Measurements from ENCODE around the gene SLC25A24.

GRCh38 chr1:108089477-108089876 is 110.7 kb downstream of the SLC25A24 start:
- no peak for TF ChIP-seq YY1 (IDR thresholded peaks at IDR 0.05; ENCODE audit: low read depth, low read length)
- TF ChIP-seq POLR2AphosphoS5 (IDR thresholded peaks at IDR 0.05; ENCODE audit: low read length) = no peak
- TF ChIP-seq FOXM1 (IDR thresholded peaks at IDR 0.05; ENCODE audit: low read depth, low read length) = no peak
- no peak for TF ChIP-seq POLR2AphosphoS2 (IDR thresholded peaks at IDR 0.05; ENCODE audit: low read depth, low read length)
- TF ChIP-seq, protein P1, sequence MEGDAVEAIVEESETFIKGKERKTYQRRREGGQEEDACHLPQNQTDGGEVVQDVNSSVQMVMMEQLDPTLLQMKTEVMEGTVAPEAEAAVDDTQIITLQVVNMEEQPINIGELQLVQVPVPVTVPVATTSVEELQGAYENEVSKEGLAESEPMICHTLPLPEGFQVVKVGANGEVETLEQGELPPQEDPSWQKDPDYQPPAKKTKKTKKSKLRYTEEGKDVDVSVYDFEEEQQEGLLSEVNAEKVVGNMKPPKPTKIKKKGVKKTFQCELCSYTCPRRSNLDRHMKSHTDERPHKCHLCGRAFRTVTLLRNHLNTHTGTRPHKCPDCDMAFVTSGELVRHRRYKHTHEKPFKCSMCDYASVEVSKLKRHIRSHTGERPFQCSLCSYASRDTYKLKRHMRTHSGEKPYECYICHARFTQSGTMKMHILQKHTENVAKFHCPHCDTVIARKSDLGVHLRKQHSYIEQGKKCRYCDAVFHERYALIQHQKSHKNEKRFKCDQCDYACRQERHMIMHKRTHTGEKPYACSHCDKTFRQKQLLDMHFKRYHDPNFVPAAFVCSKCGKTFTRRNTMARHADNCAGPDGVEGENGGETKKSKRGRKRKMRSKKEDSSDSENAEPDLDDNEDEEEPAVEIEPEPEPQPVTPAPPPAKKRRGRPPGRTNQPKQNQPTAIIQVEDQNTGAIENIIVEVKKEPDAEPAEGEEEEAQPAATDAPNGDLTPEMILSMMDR (IDR thresholded peaks at IDR 0.05 in 2 of 3, conservative IDR thresholded peaks at IDR 0.05 in 1 of 3; ENCODE audit: control insufficient read depth in 2 of 3, extremely low read depth in 1 of 3, insufficient read depth in 1 of 3, low read depth in 3 of 3, low read length in 3 of 3) = no peak
- no peak for TF ChIP-seq CREB1 (IDR thresholded peaks at IDR 0.05; ENCODE audit: low read depth)
- TF ChIP-seq SP1 (IDR thresholded peaks at IDR 0.05; ENCODE audit: low read depth, low read length) = no peak
- no peak for TF ChIP-seq RELA (IDR thresholded peaks at IDR 0.05; ENCODE audit: borderline replicate concordance, partially characterized antibody)
- TF ChIP-seq LARP7 (IDR thresholded peaks at IDR 0.05) = no peak
- no peak for TF ChIP-seq POLR2A (IDR thresholded peaks at IDR 0.05; ENCODE audit: low read depth, low read length)
- no peak for TF ChIP-seq EZH2 (IDR thresholded peaks at IDR 0.05; ENCODE audit: borderline replicate concordance, control insufficient read depth, low read depth, low read length)
